HepG2 (cell line): Measurements from ENCODE around the gene BEST2. TPM values are rescaled to one million over a fixed set of nuclear protein-coding genes. Genes with fewer than 3 reads are reported as not detected.
A peak's percentile ranks its signal among the peaks of the same experiment; 100 is the strongest.

Experiments used
- ATAC-seq: fragments of 200-7000 bp; cut with Tn5 transposase; 3 replicates; pipeline ENCODE4 v1.9.1; 2020; ENCODE audit warnings: mild to moderate bottlenecking, moderate library complexity
- BruUV-seq: library from RNA; stranded (reverse); fragments of 400-500 nt; replicated peaks from 2 replicates; lab custom pipeline; 2021; lab: Mats Ljungman, UMichigan
- CTCF ChIA-PET: fragments of 300-600 bp; formaldehyde crosslinking; extraction: SDS; loops from one replicate; lab custom pipeline; 2021; ENCODE audit warnings: low total read pairs, inconsistent platforms, low intra/inter-chr PET ratio; lab: Yijun Ruan, JAX
- POLR2A ChIA-PET: fragments of 350-600 bp; sonication (Branson Sonifier 250); formaldehyde crosslinking; loops from one replicate; lab custom pipeline; 2020; ENCODE audit warnings: antibody characterized with exemption, inconsistent platforms; lab: Yijun Ruan, JAX
- DNase-seq: peaks from one replicate; pipeline ENCODE4 v3.0.0-alpha.2; 2015; ENCODE audit warnings: low spot score
- FAIRE-seq: peaks from 3 replicates; lab custom pipeline; 2011; peaks lifted over from hg19 to GRCh38; lab: Jason Lieb, UNC
- H2AFZ ChIP-seq: one replicate; pipeline ENCODE4 v1.6.1; 2011; ENCODE audit warnings: low read length, inconsistent platforms
- H3K27ac ChIP-seq: fragments of 300-600 bp; 3 replicates; pipeline ENCODE4 v1.8.0; 2011; ENCODE audit warnings: mixed run types, mild to moderate bottlenecking, mixed read lengths, low read length, inconsistent platforms; ENCODE audit not compliant: insufficient read depth; ENCODE audit errors: extremely low read length
- H3K27me3 ChIP-seq, 2 experiments: fragments of 200-600 bp in 1 of 2; 2 replicates in 1 of 2; 3 replicates in 1 of 2; pipeline versions ENCODE4 v1.6.0 to v1.8.0; 2011; ENCODE audit warnings: low read length in 2 of 2, mild to moderate bottlenecking in 2 of 2, moderate library complexity in 2 of 2, inconsistent platforms in 1 of 2; ENCODE audit not compliant: insufficient read depth in 2 of 2, control insufficient read depth in 1 of 2
- H3K36me3 ChIP-seq, 2 experiments: fragments of 200-600 bp in 1 of 2; replicated peaks in 1 of 2; 2 replicates in 1 of 2; 3 replicates in 1 of 2; pipeline versions ENCODE4 v1.5.1 to v1.8.0; 2011; ENCODE audit warnings: low read length in 2 of 2, inconsistent platforms in 1 of 2; ENCODE audit not compliant: insufficient read depth in 2 of 2, control insufficient read depth in 1 of 2
- H3K4me1 ChIP-seq: 2 replicates; pipeline ENCODE4 v1.5.1; 2012; ENCODE audit warnings: low read length, inconsistent platforms; ENCODE audit not compliant: insufficient read depth
- H3K4me2 ChIP-seq: 2 replicates; pipeline ENCODE4 v1.6.0; 2011; ENCODE audit warnings: low read depth, low read length, inconsistent platforms
- H3K4me3 ChIP-seq, 3 experiments: fragments of 200-600 bp in 1 of 3; sonication (generic), shearing (Covaris generic) in 1 of 3; replicated peaks in 1 of 3; 2 replicates each; pipeline ENCODE4 v1.5.1; 2011 to 2016; ENCODE audit warnings: low read length in 3 of 3, inconsistent platforms in 2 of 3, low read depth in 2 of 3, mild to moderate bottlenecking in 2 of 3, control low read depth in 1 of 3, mixed read lengths in 1 of 3; ENCODE audit not compliant: insufficient read depth in 1 of 3
- H3K79me2 ChIP-seq: one replicate; pipeline ENCODE4 v1.6.1; 2011; ENCODE audit warnings: low read length, inconsistent platforms; ENCODE audit not compliant: insufficient read depth
- H3K9ac ChIP-seq: 2 replicates; pipeline ENCODE4 v1.6.0; 2011; ENCODE audit warnings: mild to moderate bottlenecking, low read depth, low read length, inconsistent platforms; ENCODE audit not compliant: insufficient read depth
- H3K9me3 ChIP-seq: 2 replicates; pipeline ENCODE4 v1.5.1; 2012; ENCODE audit warnings: mild to moderate bottlenecking, low read length
- H4K20me1 ChIP-seq: 2 replicates; pipeline ENCODE4 v1.6.0; 2011; ENCODE audit warnings: inconsistent platforms, mild to moderate bottlenecking, low read length, moderate library complexity; ENCODE audit not compliant: insufficient read depth
- ARID2 ChIP-seq: sonication (generic); formaldehyde crosslinking; IDR thresholded peaks from 2 replicates; pipeline ENCODE4 v1.8.1; 2022; ENCODE audit warnings: mild to moderate bottlenecking, missing genetic modification reagents, borderline replicate concordance
- ASH2L ChIP-seq: fragments of 300-600, 200-600 bp; sonication (generic); IDR thresholded peaks from 2 replicates; pipeline ENCODE4 v1.7.0; 2017; ENCODE audit warnings: low read depth, mild to moderate bottlenecking, moderate library complexity, mixed read lengths, low read length; ENCODE audit not compliant: insufficient read length
- CAMTA2 ChIP-seq: sonication (generic); formaldehyde crosslinking; IDR thresholded peaks from 2 replicates; pipeline ENCODE4 v1.4.0; 2020; ENCODE audit warnings: mild to moderate bottlenecking, missing genetic modification reagents, borderline replicate concordance
- MED13 ChIP-seq: sonication (generic); formaldehyde crosslinking; IDR thresholded peaks from 2 replicates; pipeline ENCODE4 v1.5.0; 2020; ENCODE audit warnings: missing genetic modification reagents
- MXD1 ChIP-seq: sonication (generic); formaldehyde crosslinking; IDR thresholded peaks from 2 replicates; pipeline ENCODE4 v1.4.0; 2020; ENCODE audit warnings: mild to moderate bottlenecking, missing genetic modification reagents
- NFE2L1 ChIP-seq: sonication (generic); formaldehyde crosslinking; IDR thresholded peaks from 2 replicates; pipeline ENCODE4 v1.4.0; 2020; ENCODE audit warnings: missing genetic modification reagents, mild to moderate bottlenecking, borderline replicate concordance
- SMC3 ChIP-seq: IDR thresholded peaks from 2 replicates; pipeline ENCODE4 v1.6.1; 2011; ENCODE audit warnings: low read length, improper control_type of control experiment
- ZNF510 ChIP-seq: sonication (generic); formaldehyde crosslinking; IDR thresholded peaks from 2 replicates; pipeline ENCODE4 v1.4.0; 2020; ENCODE audit warnings: low read depth, mild to moderate bottlenecking, missing genetic modification reagents
- ZNF513 ChIP-seq: sonication (generic); formaldehyde crosslinking; conservative IDR thresholded peaks from 2 replicates; pipeline ENCODE4 v1.5.0; 2020; ENCODE audit warnings: missing genetic modification reagents
- ZNF687 ChIP-seq: sonication (generic); formaldehyde crosslinking; IDR thresholded peaks from 2 replicates; pipeline ENCODE4 v1.5.1; 2020; ENCODE audit warnings: mild to moderate bottlenecking, missing genetic modification reagents, moderate library complexity
- ZNF776 ChIP-seq: sonication (generic); formaldehyde crosslinking; IDR thresholded peaks from 2 replicates; pipeline ENCODE4 v1.4.0; 2020; ENCODE audit warnings: mild to moderate bottlenecking, missing genetic modification reagents
- WGBS: methylation state at CpG from one replicate; pipeline ENCODE4 v1.1.6; 2017; ENCODE audit warnings: low lambda C conversion rate; 5-methylcytosine and 5-hydroxymethylcytosine counted together
- in situ Hi-C: cut with HindIII; loops from 2 replicates; pipeline ENCODE4 v1.10.0; 2017; ENCODE audit warnings: low pct_unique_long_range_greater_than_20kb; ENCODE audit not compliant: extremely low pct_ligation_motif_present
- intact Hi-C: fragments of 100-400 bp; cut with micrococcal nuclease; formaldehyde crosslinking; loops from one replicate; pipeline ENCODE4 v1.10.0; 2022; ENCODE audit not compliant: unreplicated experiment
- polyA plus RNA-seq, 8 experiments: library from polyadenylated mRNA; depleted of rRNA in 3 of 8; stranded (reverse) in 7 of 8; unstranded in 1 of 8; fragments of >200 nt; fragmentation: Illumina TruSeq in 4 of 8; extraction: Trizol in 4 of 8; gene quantifications; 2 replicates each; pipeline versions ENCODE4 v1.2.1 to v1.2.3, GENCODE V29; 2011 to 2016; ENCODE audit warnings: low read depth in 4 of 8, missing spikeins in 1 of 8, mixed read lengths in 1 of 8; ENCODE audit not compliant: insufficient read depth in 1 of 8
- total RNA-seq, 5 experiments: library from RNA; depleted of rRNA; stranded (reverse); fragments of >200 nt; fragmentation: Illumina TruSeq; extraction: Trizol; gene quantifications; 2 replicates each; pipeline ENCODE4 v1.2.3, GENCODE V29; 2016; ENCODE audit warnings: low read depth in 1 of 5

BEST2 gene
- total and polyA plus RNA-seq, 2 of the 13 experiments (the other 11 are each of a cell fraction or from before 2014, with no cell fraction given), result not detected

GRCh38 chr19:12736995-12737834 lies 14.4 kb upstream of the BEST2 start, which contains the start of gene GET3 (continued):
- TF ChIP-seq ZNF513 (CRISPR knock-in tag), result no peak
- TF ChIP-seq ZNF510, result no peak
- no peak for TF ChIP-seq NFE2L1

- in situ Hi-C loops, result no loop called here
- TF ChIP-seq MXD1 (0 out of 2 replicates have a peak, but pooled peaks have one; percentile 16), ASH2L (peak; percentile 3), MED13 (CRISPR knock-in tag) (no peak), ZNF687 (CRISPR knock-in tag) (0 out of 2 replicates have a peak, but pooled peaks have one; percentile 20), CAMTA2 (no peak), ZNF776 (CRISPR knock-in tag) (peak; percentile 50; the same call in 1 of the 2 replicates), SMC3 (no peak), ARID2 (0 out of 2 replicates have a peak, but pooled peaks have one; percentile 10)
- TF ChIP-seq, all 625 proteins: peak for 5
- Histone ChIP-seq H3K4me2 (peak overlapping the region; percentile 99), H3K79me2 (peaks cover 33% of the 10 kb centered on the region), H2AFZ (no peak overlapping the region), H4K20me1 (peaks cover 7% of the 10 kb centered on the region), H3K4me3 (peak overlapping the region; percentile 88 to 98 (median 93)), H3K4me1 (peaks cover 36% of the 10 kb centered on the region), H3K9ac (peak overlapping the region; percentile 98), H3K27me3 (no peaks in the 10 kb centered on the region; a peak in 1 of 5 replicates), H3K9me3 (no peaks in the 10 kb centered on the region), H3K27ac (peak overlapping the region; percentile 99), H3K36me3 (peaks cover 3 to 13% of the 10 kb centered on the region in 2 experiments; a peak in 3 of 5 replicates)
- intact Hi-C loops, result loop anchor here (1.0 to 2.0 kb wide), 2 partner anchors 16 to 23 kb away; no protein-coding TSS in a partner anchor
- CTCF ChIA-PET, result no interaction called here
- ATAC-seq, result no peak
- BruUV-seq, result no TSS peak
- no peak for FAIRE-seq
- 2% methylated on average over 9 of the region's 13 CpGs for WGBS
- POLR2A ChIA-PET, result interaction anchor here (0.9 to 3.3 kb wide), 2 partner anchors 14 to 15 kb away, joined by 3 to 20 read pairs; partner anchors contain the start of gene TNPO2
- no peak for DNase-seq
These were observed 13.7 kb upstream of the BEST2 start for GRCh38 chr19:12737835-12738351.
